Upper lobe of right lung (tissue), 1 donor: ENCODE results near the gene SUN5. TPM values are rescaled to one million over a fixed set of nuclear protein-coding genes. Genes with fewer than 3 reads are reported as not detected.

Source experiments
- ATAC-seq: fragments of 200-7000 bp; cut with Tn5 transposase; one replicate; pipeline ENCODE4 v1.9.1; 2020; ENCODE audit warnings: mild to moderate bottlenecking, moderate library complexity
- DNase-seq: peaks from one replicate; pipeline ENCODE4 v3.0.0-alpha.2; 2020
- H3K27ac ChIP-seq: fragments of 200-600 bp; one replicate; pipeline ENCODE4 v1.8.0; 2022
- H3K27me3 ChIP-seq: fragments of 200-600 bp; one replicate; pipeline ENCODE4 v1.8.0; 2022; ENCODE audit warnings: mild to moderate bottlenecking
- H3K36me3 ChIP-seq: fragments of 200-600 bp; one replicate; pipeline ENCODE4 v1.8.0; 2022
- H3K4me1 ChIP-seq: fragments of 200-600 bp; one replicate; pipeline ENCODE4 v1.8.0; 2022
- H3K4me3 ChIP-seq: fragments of 200-600 bp; one replicate; pipeline ENCODE4 v1.8.0; 2022; ENCODE audit warnings: mild to moderate bottlenecking
- H3K9me3 ChIP-seq: fragments of 200-600 bp; one replicate; pipeline ENCODE4 v1.8.0; 2022
- CTCF ChIP-seq: fragments of 200-600 bp; IDR thresholded peaks from one replicate; pipeline ENCODE4 v1.8.0; 2022; ENCODE audit warnings: antibody characterized with exemption
- intact Hi-C: fragments of 100-400 bp; cut with DNase I; formaldehyde crosslinking; loops from one replicate; pipeline ENCODE4 v1.11.0; 2022
- total RNA-seq: library from RNA; stranded (reverse); fragmentation: NEBNext Ultra II Directional; extraction: Animal tissue kit (Norgen Biotek cat#: 25700); gene quantifications from one replicate; pipeline ENCODE4 v1.2.1, GENCODE V29; 2021
- donor health status: DM: no; HTN: yes; CAD: no; lungs with severe emphysema.

Gene SUN5
- total RNA-seq, 1 donor from 2014 or later: not detected

GRCh38 chr20:33042983-33043730 lies 38.9 kb upstream of the SUN5 start:
- no peak for DNase-seq
- intact Hi-C loops: no loop called here

GRCh38 chr20:33042430-33042829 lies 38.2 kb upstream of the SUN5 start:
- no peaks in the 10 kb centered on the region for H3K4me1 ChIP-seq
- intact Hi-C loops: no loop called here
- no peaks in the 10 kb centered on the region for H3K27me3 ChIP-seq
- ATAC-seq: no peak
- H3K4me3 ChIP-seq: no peak overlapping the region
- H3K9me3 ChIP-seq: peaks cover 5% of the 10 kb centered on the region
- no peak overlapping the region for H3K27ac ChIP-seq
- no peak for DNase-seq
- no peaks in the 10 kb centered on the region for H3K36me3 ChIP-seq
- TF ChIP-seq CTCF: no peak

More at GRCh38 chr20:33042983-33043730, 38.9 kb upstream of the SUN5 start:
- Histone ChIP-seq H3K27ac (no peak overlapping the region), H3K4me1 (no peaks in the 10 kb centered on the region), H3K27me3 (no peaks in the 10 kb centered on the region), H3K36me3 (no peaks in the 10 kb centered on the region), H3K4me3 (no peak overlapping the region), H3K9me3 (peaks cover 5% of the 10 kb centered on the region)
- no peak for ATAC-seq
- TF ChIP-seq CTCF: no peak

GRCh38 chr20:33038243-33038642 lies 34.0 kb upstream of the SUN5 start:
- Histone ChIP-seq H3K4me1 (no peaks in the 10 kb centered on the region), H3K36me3 (no peaks in the 10 kb centered on the region), H3K4me3 (no peak overlapping the region), H3K9me3 (no peaks in the 10 kb centered on the region), H3K27me3 (no peaks in the 10 kb centered on the region), H3K27ac (no peak overlapping the region)
- ATAC-seq (no peak), DNase-seq (no peak)
- TF ChIP-seq CTCF: no peak
- intact Hi-C loops: no loop called here

GRCh38 chr20:33037456-33037855 lies 33.2 kb upstream of the SUN5 start:
- Histone ChIP-seq H3K4me1 (no peaks in the 10 kb centered on the region), H3K27me3 (no peaks in the 10 kb centered on the region), H3K4me3 (no peak overlapping the region), H3K9me3 (no peaks in the 10 kb centered on the region), H3K27ac (no peak overlapping the region), H3K36me3 (no peaks in the 10 kb centered on the region)
- no peak for ATAC-seq
- DNase-seq: no peak
- intact Hi-C loops: no loop called here
- no peak for TF ChIP-seq CTCF

GRCh38 chr20:33034901-33035492 lies 30.8 kb upstream of the SUN5 start:
- DNase-seq: no peak

More at GRCh38 chr20:33034901-33035492, 30.8 kb upstream of the SUN5 start:
- Histone ChIP-seq H3K9me3 (no peaks in the 10 kb centered on the region), H3K4me1 (no peaks in the 10 kb centered on the region), H3K27me3 (no peaks in the 10 kb centered on the region), H3K4me3 (no peak overlapping the region), H3K27ac (no peak overlapping the region), H3K36me3 (no peaks in the 10 kb centered on the region)
- no peak for ATAC-seq
- intact Hi-C loops: no loop called here
- no peak for TF ChIP-seq CTCF
